HG03442 (cell line): ENCODE measurements around the gene ANXA8.

Experiments
- ATAC-seq: cut with Tn5 transposase; IDR thresholded peaks from one replicate; pipeline ENCODE4 v1.9.1; 2021; ENCODE audit warnings: mild to moderate bottlenecking, moderate library complexity; ENCODE audit not compliant: unreplicated experiment

Gene ANXA8

DNA sequence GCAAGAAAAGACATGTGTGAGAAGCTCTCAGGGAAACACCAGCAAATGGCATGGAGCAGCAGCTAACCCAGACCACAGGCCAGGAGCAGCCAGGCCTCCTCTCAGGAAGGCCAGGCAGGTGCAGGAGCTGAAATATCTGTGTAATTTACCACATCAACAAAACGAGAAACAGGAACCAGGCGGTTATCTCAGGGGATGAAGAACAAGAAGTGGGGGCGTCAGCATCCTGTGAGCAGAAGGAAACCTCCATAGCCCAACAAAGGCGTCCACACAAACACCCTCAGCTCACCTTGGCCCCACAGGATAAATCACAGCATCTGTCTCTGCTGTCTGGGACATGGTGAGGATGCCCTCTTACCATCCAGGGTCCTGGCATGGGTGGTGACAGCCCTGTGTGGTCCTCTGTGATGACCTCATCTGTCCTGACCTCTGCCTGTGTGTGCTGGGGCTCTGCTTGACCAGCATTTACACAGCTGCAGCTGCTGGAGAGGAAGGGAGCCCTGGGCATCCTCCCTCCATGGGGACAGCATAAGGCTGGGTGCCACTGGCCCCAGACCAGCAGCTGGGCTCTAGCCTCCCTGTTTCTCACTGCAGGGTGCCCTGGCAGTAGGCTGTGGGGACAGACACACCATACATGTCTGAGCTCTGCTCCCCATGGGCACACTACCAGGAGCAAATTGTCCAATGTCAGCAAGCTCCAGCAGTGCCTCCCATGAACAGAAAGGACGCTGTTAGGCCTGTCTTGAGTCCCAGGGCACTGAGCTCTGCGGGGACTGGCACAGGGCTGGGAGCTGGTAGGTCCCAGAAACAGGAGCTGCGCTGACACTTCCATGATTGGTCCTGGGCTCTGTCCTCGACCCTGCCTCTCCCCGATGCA lies 34.6 kb downstream of the ANXA8 start:
- ATAC-seq = no peak

DNA sequence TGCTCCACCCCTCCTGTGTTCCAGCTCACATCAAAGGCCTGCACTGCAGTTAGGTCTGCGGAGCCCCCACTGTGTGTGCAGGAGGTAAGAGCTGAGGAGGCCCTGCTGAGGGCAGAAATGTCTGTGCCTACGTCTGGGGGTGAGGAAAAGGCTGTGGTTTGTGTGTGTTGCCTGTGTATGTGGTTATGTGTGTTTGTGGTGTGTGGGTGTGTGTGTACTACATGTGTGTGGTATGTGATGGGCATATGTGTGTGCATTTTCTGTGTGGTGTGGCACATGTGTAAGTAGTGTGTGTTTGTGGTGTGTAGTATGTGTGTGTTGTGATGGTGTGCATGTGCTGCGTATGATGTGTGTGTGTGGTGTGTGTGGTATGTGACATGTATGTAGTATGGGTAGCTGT lies 36.2 kb downstream of the ANXA8 start:
- ATAC-seq = no peak

DNA sequence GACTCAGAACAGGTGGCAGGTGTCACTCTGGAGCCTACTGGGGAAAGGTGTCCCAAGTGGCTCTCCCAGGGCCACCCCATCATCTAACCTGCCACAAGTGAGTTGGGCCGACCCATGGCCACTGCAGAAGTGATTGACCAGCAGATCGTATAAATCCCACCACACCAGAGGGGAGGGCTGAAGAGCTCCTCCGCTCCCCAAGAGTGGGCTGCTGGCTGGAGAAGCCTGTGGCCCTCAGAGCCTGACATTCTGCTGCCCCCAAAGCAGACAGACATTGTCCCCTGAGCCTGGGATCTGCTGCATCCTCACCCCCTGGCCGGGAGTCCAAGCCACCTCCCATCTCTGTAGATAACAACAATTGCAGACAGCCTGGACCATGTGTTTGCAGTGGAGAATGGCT lies 36.7 kb downstream of the ANXA8 start:
- no peak for ATAC-seq

DNA sequence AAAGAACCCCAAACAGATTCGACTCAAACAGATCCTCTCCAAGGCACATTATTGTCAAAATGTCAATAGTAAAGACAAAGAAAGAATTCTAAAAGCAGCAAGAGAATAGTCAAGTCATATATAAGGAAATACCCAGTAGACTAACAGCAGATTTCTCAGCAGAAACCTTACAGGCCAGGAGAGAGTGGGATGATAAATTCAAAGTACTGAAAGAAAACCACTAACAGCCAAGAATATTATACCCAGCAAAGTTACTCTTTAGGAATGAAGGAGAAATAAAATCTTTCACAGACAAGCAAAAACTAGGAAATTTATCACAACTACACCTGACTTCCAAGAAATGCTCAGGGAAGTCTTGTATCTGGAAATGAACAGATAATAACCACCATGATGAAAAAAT lies 38.2 kb downstream of the ANXA8 start:
- no peak for ATAC-seq

DNA sequence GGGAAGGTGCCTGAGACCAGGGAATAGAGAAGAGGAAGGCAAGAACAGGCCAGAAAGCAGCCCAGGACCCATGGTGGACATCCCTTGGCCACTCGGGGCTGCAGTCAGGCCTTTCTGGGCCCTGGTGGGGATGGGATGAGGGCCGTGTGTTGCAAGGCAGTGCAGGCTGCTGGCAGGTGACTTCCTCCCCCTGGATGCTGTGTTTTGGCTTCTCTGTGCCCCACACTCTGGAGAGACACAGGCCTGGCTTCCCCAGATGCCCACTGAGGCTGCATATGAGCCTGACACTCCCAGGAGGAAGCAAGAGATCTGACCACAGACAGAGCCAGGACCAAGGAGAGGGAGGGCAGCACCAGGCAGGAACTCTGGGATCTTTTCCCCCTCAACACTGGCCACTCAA lies 39.9 kb downstream of the ANXA8 start:
- no peak for ATAC-seq

DNA sequence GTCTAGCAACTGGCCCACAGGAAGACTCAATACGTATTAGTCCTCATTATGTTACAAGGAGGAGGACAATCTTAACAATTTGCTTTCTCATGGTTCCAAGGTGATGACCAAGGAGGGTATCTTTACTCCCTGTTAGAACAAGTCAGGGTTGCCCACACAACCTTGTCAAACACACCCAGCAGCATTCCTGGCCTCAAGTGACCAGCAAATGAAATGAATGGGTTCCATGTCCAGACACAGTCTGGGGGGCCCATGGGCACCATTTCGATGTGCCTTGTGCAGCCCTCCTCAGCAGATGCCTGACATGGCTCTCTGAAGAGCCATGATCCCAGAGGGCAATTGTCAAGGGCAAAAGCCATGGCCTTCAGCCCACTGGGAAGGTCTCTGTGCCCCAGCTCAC lies 40.8 kb downstream of the ANXA8 start:
- ATAC-seq = no peak

DNA sequence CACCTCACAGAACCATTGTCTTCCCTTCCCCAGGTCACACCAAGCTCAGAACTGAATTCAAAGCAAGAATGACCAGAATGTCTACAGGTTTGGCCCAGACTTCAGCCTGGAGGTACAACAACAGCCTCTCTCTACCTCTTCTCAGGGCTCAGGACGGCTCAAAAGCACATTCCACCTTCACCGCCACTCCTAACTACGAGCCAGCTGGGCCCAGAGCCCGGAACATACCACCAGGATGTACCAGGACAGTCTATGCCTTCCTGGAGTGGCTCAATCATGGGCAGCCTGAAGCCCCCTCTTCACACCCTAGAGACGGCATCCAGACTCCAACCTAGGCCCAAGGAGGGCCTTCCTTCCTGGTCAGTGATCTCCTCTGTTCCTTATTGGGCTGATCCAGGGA lies 41.6 kb downstream of the ANXA8 start:
- ATAC-seq = no peak

DNA sequence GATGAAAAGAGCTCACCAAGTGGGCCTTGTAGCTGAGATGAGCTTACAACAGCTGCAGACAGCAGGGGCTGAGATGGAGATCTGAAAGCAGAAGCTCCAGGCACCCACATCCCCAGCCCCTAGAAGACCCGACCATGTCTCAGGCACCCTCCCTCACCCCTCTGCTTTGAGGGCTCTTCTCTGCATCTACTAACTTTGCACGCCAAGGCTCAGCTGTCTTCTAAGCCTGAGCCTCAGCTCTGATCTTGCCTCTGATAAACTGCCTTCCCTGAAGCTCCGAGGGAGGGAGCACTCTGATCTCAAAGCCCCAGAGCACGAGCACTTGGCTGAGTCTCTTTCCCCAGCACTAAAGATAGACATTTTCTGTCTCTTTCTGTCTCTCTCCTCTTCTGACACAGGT lies 42.0 kb downstream of the ANXA8 start:
- no peak for ATAC-seq

DNA sequence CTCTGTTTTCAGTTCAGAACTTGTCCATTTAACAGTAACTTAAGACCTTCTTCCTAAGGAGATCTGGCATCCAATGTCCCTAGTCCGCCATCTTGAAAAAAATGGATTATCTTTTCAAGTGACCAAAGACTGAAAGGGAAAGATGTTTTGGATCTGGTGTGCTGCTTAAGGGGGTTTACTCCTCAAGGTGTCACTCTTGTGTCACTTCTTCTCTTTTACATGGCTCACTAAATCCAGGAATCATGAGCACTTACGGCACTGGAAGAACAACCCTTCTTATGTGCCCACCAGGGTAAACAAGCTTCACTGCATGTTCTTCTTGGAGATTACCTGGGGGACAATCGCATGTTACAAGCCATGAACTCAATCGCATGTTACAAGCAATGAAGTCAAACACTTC lies 43.7 kb downstream of the ANXA8 start:
- ATAC-seq = no peak

DNA sequence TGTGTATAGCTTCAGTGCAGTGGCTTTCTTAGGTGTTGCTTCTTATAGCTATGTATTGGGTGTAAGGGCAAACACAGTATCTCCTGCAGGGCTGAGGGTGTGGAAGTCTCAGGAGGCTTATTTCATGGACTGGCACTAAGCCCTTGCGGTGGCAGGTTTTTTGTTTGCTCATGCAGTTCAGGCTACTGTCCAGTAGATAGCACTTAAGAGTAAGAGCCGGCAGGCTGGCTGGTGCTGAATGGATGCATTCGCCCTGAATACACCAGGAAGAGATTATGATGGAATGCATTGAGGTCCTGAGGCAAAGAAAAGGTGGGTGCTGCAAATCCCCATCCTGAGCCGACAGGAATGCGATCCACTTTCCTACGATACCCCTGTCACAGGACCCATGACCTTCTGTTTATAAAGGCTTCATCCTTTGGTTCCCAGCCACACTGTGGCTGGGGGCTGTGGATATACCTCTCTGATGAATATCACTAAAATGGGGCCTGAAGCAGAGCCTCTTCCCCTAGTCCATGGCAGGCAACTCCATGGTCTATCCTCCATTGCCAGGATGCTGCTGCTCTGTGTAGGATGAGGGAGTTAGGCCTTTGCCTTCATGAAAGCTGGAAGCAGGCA lies 44.9 kb downstream of the ANXA8 start:
- no peak for ATAC-seq

DNA sequence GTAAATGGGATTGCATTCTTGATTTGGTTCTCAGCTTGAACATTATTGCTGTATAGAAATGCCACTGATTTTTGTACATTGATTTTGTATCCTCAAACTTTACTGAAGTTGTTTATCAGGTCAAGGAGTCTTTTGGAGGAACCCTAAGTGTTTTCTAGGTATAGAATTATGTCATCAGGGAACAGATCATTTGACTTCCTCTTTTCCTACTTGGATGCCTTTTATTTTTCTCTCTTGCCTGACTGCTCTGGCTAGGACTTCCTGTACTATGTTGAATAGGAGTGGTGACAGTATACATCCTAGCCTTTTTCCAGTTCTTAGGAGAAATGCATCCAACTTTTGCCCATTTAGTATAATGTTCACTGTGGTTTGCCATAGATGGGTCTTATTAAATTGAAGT lies 48.8 kb downstream of the ANXA8 start:
- no peak for ATAC-seq

DNA sequence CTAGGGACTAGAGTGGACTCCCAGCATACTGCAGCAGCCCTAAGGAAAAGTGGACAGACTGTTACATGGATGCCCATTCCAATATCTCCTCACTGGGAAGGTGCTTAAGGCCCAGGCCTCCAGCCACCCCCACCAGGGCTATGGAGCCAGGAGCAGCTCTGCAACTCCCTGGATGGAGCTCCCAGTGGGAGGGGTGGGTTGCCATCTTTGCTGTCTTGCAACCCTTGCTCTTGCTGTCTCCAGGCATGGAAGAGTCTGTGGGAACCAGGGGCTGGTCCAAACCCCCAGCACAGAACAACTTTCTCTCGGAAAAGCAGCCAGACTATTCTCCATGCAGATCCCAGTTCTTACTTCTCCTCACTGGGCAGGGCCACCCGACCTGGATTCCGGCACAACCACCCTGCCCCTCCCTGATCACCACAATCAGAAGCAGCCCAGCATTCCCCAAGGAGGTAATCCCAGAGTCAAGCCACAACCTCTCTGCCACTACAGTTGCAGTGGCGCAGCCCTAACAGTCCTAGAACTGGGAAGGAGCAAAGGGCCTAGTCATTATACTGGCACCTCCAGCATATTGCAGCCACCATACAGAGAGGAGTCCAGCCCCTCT lies 58.0 kb downstream of the ANXA8 start:
- ATAC-seq = no peak

DNA sequence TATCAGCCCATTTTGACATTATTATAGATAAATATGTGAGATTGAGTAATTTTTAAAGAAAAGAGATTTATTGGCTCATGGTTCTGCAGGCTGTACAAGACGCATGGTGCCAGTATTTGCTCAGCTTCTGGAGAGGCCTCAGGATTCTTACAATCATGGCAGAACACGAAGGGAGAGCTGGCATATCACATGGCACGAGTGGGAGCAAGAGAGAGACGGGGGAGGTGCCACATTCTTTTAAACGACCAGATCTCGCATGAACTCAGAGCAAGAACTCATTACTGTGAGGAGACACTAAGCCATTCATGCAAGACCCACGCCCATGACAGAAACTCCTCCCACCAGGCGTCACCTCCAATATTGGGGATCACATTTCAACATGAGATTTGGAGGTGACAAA lies 59.7 kb downstream of the ANXA8 start:
- no peak for ATAC-seq

DNA sequence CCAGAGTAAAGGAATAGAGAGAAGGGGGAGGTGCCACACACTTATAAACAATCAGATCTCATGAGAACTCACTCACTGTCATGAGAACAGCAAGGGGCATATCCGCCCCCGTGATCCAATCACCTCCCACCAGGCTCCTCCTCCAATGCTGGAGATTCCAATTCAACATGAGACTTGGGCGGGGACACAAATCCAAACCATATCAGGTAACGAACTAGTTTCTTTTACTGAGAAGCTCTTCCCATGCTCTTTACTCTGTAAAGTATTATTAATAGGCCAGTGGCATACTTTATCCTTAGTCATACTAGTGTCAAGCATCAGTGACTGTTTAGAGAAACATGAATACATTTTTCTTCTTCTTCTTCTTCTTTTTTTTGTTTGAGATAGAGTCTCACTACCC lies 60.4 kb downstream of the ANXA8 start:
- ATAC-seq = no peak

DNA sequence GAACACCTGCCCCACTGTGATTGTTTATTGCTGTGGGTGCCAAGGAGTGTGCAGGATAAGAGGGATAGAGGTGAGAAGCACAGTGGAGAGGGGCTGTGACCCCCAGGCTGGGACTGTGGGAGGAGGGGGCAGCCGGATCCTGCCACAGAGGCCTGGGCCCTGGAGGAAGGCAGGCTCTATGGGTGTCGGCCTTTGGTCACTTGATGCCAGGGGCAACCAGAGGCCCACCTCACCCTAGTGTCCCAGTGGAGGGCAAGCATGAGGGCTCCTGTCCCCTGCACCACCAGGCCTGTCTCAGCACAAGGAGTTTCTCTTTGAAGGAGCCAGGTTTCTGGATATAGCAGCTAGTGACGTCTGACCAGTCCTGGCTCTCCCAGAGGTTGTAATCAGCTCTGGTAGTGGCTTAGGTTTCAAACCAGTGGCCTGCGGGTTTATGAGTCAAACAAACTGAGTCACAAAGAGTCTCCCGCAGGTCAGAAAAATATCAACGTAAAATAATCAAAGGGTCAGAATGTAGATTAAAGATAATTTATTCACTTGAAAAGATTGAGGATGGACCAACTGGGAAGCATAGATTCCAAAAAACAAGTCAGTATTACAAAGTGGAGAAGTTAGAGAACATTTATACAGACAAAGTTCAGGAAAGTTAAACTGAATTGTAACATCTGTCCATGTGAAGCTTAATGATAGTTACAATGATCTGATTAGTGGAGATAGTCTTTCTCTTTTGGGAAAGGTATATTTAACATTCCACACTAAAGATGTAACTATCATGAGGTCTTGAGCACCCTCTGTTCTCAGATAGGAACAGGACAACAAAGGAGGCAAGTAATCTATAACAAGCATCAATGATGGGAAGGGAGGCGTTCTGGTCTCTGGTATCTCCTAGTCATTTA lies 62.6 kb downstream of the ANXA8 start:
- ATAC-seq = no peak

DNA sequence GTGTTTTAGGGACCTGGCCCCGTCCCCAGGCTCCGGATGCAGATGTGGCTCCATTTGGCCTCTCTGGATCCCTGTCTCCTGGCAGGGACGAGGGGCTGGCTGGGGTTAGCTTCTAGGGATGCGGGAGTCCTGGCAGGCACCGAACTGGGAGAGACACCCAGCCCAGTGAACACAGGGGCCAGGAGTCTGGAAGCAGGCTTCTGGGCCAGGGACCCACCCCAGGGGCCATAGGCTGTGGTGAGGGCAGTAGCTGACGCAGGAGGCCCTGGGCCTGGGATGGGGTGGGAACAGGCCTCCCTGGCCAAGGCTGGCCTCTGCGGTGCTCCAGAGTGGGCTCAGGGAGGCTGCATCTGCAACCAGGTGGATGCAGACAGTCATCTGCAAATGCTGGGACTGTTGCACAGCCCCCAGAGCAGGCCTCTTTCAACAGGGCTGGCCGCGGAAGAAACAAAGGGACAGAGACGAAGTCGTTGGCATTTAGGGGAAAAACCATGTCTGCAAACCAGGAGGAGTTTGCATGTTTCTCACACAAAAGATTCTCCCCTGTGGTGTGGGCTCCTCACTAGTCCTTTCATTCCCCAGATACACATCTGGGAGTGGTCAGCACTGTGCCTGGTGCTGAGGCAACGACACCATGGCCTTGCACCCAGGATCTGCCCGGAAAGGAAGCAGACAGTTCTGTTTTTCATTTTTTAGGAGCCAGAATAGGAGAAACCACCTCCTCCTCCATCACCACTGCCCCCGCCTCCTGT lies 63.4 kb downstream of the ANXA8 start:
- no peak for ATAC-seq

DNA sequence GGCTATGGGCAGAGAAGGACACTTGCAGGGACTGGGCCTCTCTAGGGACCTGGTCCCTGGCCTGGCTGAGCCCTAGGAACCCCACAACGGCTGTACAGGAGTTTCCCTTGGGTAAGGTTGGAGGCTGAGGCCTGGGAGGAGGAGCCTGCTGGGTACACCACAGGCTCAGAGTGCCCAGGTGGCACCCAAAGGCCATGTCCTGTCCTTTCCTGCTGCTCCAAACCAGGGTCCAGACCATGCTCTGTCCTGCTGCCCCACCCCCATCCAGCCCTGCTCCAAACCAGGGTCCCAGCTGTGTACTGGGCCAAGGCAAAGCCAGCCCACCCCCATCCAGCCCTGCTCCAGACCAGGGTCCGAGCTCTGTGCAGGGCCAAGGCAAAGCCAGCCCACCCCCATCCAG lies 64.5 kb downstream of the ANXA8 start:
- no peak for ATAC-seq

DNA sequence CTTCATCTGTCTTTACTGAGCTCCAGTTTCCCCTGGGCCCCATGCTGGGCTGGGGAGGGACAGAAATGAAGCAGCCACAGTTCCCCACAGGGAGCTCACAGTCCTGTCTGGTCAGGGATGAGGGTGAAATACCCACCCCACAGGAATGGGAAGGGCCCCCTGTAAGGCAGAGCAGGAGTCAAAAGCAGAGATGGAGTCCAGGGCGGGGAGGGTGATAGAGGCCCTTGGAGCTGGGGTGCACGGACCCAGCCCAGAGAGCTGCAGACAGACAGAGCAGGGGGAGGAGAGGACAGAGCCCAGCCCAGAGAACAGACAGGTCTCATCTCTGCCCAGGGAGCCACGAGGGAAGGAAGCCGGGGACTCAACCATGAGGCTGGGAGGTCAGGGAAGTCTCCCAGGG lies 64.9 kb downstream of the ANXA8 start:
- ATAC-seq = no peak

DNA sequence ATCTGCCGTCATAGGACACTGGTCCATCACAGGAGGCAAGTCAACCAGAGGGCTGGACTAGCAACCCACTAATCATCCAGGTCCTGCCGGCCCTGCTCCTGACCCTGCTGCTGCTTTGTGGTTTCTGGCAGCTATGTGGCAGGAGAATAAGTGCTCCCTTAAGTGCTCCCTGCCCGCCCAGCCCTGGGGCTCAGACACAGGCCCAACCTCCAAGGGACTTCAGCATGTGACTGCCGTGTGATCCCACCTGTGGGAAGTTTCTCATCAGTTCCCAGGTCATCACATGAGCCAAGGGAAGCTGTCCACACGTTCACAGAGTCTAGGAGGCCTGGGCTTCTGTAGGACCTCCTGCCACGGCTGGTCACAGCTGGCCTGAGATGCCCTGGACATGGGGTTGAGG lies 65.6 kb downstream of the ANXA8 start:
- no peak for ATAC-seq
